GM04503 (cell line): Measurements from ENCODE around the gene UTS2R.
"Not testable (repeated sequence)": the region's sequence is repeated elsewhere in the genome, so short reads cannot be mapped to it uniquely, and the experiment has no call there.

Source experiments
- DNase-seq: peaks from one replicate; pipeline ENCODE4 v3.0.0-alpha.2; 2012; ENCODE audit warnings: low read depth

Gene UTS2R

GRCh38 chr17:82334204-82334621 is 37.4 kb upstream of the UTS2R start:
- no peak for DNase-seq

GRCh38 chr17:82334622-82335394 is 36.8 kb upstream of the UTS2R start:
- no peak for DNase-seq

DNA sequence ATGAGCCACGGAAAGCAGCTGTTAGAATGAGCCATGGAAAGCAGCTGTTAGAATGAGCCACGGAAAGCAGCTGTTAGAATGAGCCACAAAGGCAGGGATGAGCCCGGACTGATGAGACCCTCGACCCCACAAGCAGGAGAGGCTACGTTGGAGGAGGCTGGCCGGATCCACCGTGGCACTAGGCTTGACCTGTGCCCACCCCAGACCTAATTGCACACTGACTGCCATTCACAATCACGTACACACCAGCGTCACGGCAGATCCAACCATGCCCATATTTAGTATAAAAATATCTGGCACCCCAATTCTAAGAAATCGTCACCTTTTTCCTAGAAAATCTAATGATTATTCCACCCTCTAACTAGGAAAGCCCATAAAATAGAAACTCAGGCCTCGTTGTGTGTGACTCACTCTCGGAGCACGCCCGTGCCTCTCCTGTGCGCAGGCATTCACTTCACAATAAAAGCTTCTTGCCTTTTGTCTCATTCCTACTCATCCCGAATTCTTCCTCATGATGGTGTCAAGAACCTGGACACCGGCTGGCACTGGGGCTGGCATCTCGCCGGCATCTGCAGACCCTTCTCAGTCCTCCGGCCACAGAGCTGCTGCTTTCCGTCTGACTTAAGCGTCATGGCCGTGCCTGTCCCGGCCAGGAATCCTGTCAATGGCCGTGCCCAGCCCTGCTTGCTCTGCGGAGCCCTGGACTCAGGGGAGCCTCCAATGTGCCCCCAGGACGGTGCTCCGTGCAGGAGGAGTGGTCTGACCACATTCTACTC is 32.5 kb upstream of the UTS2R start:
- DNase-seq = no peak

DNA sequence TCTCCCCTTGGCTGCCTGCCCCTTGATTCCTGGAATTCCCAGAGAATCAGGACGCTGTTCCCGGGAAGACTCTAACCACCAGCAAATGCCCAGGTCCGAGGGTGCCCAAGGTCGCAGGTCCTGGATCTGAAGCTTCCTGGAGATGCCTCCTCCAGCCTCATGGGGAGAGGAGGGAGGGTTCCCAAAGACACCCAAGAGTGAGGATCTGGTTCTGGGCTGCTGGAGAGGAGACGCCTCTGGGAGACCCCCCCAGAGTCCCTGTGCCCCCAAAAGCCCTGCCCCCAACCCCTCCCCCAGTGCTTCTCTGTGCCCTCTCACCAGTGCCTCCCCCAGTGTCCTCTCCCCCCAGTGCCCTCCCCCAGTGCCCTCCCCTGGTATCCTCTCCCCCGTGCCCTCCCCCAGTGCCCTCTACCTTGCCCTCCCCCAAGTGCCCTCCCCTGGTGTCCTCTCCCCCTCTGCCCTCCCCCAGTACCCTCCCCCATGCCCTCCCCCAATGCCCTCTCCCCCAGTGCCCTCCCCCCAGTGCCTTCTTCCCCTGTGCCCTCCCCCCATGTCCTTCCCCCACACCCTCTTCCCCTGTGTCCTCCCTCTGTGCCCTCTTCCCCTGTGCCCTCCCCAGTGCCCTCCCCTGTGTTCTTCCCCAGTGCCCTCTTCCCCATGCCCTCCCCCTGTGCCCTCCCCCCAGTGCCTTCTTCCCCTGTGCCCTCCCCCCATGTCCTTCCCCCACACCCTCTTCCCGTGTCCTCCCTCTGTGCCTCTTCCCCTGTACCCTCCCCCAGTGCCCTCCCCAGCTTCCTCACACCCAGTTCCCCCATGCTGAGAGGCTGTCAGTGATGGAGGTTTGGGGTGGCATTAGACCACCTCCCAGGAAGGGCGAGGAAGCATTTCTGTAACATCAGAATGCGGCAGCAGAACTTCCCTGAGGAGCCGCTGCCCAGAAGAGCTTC is 31.7 kb upstream of the UTS2R start:
- no peak for DNase-seq

GRCh38 chr17:82342361-82343079 is 29.0 kb upstream of the UTS2R start:
- DNase-seq = no peak

- no peak for DNase-seq
Observed at GRCh38 chr17:82343560-82343959, 28.0 kb upstream of the UTS2R start.

GRCh38 chr17:82344175-82344907 is 27.2 kb upstream of the UTS2R start:
- DNase-seq = no peak

DNA sequence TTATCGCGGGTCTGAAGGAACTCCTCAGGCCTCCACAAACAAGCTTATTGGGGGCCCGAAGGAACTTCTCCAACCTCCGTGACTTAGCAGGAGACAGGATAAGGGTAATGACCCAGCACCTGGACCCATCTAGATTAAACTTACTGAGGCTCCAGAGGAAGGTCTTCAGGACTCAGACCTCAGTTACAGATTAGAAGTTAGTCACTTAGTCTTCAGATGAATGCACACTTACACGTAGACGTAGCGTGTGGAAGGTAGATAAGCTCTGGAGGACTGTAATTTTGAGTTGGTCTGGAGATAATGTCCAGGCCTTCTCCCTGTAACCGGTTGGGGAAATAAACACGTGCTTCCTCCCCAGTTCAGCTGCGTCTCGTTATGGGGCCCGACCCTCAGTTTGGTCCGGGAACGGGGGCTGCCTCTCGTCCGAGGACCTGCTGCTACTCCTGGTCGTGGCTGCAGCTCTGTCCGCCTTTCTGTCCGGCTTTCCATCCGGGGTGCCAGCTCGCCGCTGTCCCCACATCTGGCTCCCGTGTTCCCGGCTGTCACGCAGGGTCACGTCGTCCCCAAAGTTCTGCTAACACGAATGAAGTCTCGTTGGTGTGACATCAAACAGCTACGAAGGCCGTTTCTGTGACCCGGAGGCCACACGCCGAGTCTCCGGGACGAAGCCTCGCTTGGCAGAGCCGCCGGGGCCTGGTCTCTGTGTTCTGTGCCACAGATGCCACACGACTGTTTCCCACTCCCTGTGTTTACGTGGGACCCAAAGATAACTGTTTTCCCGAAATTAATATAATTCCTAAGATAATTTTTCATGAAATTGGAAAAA is 26.2 kb upstream of the UTS2R start:
- no peak for DNase-seq

- DNase-seq = no peak
Observed at GRCh38 chr17:82346342-82347300, 24.9 kb upstream of the UTS2R start.

- DNase-seq = not testable (repeated sequence)
Observed at GRCh38 chr17:82347994-82348393, 23.6 kb upstream of the UTS2R start.

DNA sequence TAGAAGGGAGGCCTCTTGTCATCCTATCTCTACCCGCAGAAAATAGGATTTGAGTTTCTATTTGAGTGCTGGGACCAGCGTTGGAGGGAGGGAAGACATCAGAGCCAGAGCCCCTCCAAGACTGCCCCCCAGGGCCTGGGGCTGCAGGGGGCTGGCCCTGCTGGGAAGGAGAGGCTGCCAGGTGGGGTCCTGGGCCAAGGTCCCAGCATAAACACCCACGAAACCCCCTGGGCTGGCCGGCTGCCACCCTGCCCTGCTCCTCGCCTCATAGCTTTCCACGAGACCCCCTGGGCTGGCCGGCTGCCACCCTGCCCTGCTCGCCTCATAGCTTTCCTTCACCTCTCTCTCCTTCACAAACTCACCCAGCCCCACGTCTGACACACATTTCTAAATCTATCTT is 23.1 kb upstream of the UTS2R start:
- no peak for DNase-seq

GRCh38 chr17:82348866-82349265 is 22.7 kb upstream of the UTS2R start:
- DNase-seq = no peak

- no peak for DNase-seq
Observed at GRCh38 chr17:82349287-82349701, 22.3 kb upstream of the UTS2R start.

DNA sequence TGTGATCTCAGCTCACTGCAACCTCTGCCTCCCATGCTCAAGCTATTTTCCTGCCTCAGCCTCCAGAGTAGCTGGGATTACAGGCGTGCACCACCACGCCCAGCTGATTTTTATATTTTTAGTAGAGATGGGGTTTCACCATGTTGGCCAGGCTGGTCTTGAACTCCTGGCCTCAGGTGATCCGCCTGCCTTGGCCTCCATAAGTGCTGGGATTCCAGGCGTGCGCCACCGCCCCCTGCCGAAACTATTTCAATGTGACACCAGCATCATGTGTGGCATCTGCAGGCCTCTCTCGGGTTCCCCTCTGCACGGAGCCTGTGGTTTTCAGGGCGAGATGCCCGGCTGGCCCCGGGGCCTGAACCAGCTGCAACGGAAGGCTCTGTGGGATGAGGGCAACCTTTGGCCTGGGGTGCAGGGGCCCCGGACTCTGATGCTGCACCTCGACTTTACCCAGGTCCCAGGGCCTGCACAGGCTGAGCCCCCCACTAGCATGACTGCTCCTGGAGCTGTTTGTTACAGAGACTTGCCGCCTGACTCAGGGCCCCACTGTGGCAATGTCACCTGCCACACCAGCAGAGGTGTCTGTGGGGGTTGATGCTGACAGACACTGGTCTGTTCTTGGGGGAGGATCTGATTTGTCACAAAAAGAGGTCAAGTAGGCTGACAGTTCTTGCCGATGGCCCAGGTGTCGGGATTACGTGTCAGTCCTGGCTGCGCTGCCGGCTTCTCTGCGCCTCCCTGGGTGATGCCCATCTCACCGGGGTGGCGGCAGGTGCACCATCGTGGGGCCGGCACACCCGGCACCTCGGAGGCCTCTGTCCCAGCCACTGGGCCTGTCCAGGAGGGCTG is 21.2 kb upstream of the UTS2R start:
- no peak for DNase-seq

DNA sequence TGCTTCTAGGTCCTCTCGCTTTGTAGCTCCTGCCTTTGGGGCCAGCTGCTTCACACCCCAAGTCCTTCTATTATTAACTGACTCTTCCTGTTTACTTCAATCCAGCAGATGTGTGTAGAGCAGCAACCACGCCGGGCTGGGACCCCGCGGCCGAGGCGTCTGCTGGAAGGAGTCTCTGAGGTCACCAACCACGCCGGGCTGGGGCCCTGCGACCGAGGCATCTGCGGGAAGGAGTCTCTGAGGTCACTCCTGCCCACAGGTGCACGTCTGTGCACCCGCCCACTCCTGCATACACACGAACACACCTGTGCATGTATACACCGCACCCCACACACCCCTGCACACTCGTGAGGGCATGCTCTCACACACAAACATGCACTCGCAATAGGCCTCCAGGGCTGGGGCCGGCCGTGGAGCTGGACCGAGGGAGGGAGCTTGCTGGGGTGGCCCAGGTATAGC is 20.3 kb upstream of the UTS2R start:
- no peak for DNase-seq

- DNase-seq = no peak
Observed at GRCh38 chr17:82351713-82352488, 19.7 kb upstream of the UTS2R start.

DNA sequence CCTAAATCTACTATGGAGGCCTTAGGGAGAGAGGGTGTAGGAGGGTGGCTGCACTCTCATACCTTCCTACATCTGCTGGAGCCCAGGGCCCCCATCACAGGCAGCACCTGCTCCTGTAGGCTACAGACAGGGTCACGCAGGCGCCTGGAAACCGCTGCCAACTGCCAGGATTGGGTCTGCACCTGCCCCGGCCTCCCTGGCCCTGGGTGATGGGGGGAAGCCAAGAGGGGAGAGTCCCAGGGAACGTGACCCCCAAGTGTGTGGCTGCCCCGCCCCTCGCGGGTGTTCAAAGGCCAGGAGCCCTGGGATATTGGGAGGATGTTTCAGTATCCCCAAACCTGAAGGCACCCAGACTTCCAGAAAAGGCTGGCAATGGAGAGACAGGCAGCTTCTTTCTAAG is 18.1 kb upstream of the UTS2R start:
- no peak for DNase-seq
